HTR-8/SVneo (cell line): ENCODE results near the gene PCIF1.

ENCODE experiments used
- DNase-seq: peaks from one replicate; pipeline ENCODE4 v3.0.0; 2011; ENCODE audit warnings: low spot score, mixed read lengths; ENCODE audit not compliant: insufficient read length
- FAIRE-seq: peaks from 2 replicates; lab custom pipeline; 2011; peaks lifted over from hg19 to GRCh38; lab: Jason Lieb, UNC

Gene PCIF1

DNA sequence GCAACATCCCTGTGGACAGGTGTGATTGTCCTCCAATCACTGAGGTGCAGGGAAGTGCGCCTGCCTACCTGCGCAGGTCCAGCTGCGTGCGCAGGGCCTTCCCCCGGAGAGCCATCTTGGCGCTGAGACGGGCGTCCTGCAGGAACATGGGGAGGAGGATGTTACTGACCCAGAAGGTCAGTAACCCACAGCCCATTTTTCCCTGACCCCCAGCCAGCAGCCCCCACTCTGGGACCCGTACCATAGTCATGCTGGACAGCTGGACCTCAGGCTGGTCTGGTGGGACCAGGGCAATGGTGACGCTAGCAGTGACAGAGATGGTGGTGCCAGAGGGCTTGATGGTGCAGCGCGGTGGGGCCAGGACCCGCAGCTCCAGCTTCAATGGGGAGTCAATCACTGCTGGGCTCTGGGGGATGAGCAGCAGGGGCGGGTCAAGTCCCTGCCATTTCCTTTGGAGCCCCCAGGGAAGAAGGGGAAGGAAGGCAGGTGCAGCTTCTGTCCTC is 32.2 kb upstream of the PCIF1 start:
- FAIRE-seq = no peak
- no peak for DNase-seq

DNA sequence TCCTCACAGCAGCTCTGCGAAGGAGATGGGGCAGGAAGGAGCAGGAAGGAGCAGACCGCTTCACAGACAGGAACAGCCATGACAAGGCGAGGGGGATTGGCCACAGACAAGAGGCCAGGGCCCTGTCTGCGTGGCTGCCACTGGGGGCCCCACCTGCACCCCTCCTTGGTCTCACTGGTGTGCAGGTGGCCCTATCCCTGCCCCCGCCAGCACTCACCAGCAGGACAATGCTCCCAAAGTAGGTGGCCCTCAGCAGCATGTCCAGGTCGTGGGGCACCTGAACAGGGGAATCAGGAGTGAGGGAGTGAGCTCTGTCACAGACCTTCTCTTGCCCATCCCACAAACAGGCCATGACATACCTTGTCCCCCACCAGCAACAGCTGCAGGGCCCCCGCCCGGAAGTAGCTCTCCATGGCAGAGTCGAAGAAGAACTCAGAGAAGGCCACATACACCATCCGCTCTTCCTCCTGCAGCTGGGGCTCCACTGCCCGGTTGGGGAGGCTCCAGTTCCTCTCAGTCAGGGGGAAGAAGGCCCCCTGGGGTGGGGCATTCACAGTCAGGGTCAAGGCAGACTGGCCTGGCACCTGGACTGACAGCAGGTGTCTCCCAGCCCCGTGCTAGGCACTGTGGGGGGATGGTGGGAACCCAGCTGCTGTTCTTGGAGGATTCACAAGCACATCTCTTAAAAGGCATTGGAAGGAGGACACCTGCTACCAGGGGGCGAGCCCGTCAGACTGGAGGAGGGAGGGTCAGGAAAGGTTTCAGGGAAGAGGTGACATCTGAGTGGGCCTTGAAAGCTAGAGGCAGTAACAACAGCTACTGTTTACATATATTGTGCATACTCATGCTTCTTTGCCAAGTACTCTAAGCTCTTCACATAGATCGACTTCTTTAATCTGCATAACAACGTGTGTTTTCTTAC is 29.6 kb upstream of the PCIF1 start:
- DNase-seq = no peak
- FAIRE-seq = no peak

DNA sequence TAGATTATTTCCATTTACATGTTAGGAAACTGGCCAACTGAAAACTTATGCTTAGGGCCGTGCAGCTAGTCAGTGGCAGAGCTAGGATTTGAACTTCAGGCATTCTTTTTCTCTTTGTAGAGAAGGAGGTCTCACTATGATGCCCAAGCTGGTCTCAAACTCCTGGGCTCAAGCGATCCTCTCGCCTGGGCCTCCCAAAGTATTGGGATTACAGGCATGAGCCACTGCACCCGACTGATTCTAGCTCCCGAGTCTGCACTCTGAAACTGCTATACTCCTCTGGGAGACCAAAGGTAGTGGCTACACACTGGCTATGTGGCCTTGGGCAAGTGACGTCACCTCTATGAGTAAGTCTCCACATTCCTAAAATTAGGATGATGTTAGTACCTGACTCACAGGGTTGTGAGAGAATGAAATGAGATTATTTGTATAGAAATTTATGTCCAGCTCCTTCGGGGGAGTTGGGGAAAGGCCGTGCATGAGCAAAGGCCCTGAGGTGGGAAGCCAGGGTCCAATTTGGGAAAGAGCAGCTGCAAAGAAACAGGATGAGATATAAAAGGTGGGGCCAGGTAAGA is 28.9 kb upstream of the PCIF1 start:
- FAIRE-seq (no peak), DNase-seq (no peak)

DNA sequence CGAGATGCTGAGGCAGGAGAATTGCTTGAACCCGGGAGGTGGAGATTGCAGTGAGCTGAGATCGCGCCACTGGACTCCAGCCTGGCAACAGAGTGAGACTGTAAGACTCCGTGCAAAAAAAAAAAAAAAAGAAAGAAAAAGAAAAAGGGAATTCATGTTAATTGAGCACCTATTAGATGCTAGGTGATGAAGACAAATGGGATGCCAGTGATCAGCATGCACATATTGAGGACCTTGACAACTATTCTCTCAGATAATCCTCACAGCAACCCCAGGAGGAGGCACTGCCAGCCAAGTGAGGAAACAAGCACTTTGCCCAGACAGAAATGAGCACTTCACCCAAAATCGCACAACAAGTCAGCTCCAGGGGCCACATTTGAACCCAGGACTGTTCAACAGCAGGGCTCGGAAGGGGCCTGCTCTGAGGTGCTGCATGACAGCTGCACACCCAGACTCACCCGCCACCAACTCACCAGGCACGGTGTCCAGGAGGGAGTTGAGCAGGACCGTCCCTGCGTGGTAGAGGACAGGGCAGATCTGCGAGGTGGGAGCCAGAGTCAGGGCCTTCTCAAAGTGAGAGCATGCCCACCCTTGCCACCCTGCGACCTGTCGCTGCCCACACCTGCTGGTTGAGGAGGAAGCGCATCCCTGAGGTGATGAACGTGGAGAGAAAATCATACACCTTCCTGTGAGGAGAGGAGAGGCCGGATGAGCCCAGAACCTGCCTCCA is 27.1 kb upstream of the PCIF1 start:
- peak; percentile 38 for FAIRE-seq
- DNase-seq = no peak

DNA sequence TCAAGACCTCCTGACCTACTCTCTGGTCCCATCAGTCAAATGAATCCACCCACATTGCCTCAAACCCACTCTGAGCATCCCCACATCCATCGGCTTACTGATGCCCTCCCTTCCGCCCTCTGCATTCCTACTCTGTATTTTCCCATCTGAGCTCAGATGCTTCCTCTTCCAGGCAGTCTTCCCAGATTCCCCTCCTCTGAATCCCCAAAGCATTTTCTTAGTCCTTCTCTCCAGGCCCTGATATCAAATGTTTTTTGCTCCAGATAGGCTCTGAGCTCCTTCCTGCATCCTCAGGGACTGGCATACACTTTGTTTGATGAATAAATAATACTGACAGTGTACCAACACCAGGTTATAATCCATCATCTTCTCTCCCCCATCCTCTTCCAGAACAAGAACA is 26.4 kb upstream of the PCIF1 start:
- DNase-seq (no peak), FAIRE-seq (no peak)

DNA sequence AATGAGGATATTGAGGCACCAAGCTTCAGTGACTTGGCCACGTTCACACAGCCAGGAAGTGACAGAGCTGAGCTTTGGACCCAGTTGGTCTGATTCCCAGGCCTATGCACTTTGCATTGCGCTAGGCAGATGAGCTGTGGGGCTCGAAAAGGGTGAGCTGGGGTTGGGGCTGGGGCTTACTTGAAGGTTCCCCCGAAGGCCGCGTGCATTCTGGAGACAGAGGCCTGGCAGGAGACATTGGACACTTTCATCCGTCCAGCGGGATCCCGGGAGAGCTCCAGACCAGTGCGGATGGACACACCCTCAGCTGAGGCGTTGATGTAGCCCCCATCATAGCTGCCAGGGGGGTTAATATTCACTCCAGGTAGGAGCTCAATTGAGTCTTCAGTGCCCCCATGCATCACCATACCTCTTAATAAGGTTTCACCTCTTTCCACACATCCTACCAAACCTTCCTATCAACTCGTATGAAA is 25.1 kb upstream of the PCIF1 start:
- FAIRE-seq (no peak), DNase-seq (no peak)

DNA sequence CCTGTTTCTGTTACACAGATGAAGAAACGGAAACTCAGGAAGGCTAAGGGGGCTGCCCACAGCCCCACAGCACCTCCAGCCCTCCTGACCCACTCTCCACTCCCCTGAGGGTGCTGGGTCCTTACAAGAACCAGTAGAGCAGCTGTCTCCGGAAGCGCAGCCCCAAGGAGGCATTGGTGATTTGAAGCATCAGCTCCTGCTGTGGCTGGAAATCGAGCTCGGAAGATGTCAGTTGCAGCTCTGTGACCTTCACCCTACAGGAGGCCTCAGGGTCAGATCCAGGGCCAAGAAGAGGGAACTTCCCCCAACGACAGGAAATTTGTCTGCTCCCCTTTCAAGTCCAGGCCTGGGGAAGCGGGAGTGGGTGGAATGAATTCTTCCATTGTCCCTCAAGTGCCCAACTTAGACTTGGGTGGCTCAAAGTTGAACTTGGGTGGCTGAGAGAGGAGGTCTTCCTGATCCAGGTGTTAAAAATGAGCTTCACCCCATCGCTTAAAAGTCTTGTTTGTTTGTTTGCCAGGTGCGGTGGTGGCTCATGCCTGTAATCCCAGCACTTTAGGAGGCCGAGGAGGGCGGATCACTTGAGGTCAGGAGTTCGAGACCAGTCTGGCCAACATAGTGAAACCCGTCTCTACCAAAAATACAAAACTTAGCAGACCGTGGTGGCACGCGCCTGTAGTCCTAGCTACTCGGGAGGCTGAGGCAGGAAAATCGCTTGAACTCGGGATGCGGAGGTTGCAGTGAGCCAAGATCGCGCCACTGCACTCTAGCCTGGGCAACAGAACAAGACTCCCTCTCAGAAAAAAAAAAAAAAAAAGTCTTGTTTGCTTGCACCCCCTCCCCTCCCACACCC is 24.4 kb upstream of the PCIF1 start:
- FAIRE-seq (no peak), DNase-seq (no peak)

DNA sequence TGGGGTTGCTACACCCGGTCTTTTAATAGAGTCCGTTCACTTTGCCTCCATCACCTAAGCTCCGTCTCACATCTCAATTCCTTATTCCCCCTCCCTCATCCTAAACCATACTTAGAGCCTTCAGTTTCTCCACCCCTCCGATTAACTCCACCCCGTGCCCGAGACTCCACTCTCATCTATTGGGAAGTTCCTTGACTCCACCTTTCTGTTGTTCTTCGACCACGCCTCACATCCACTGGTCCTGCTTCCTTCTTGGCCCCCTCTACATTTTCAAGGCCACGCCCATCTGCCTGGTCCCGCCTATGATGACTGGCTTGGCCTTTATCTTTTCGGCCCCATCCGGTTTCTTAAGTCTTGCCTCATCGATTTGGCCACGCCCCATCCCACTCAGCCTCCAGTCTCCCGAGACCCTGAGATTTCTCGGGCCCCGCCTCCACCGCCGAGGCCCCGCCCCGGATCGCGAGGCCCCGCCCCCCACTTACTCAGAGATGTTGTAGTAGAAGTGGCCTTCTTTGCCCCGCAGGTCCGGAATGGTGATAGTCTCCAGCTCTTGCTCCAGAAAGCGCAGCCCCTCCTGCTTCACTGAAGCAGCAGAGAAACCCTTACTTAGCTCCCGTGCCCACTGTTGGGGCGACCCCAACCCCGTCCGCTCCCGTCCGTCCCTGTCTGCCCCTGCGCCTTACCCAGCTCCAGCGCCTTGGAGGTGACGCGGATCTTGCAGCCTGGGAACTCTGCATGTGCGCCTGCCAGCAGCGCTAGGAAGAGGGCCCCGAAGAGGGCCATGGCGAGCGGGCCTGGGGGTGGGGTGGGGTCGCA is 23.6 kb upstream of the PCIF1 start:
- DNase-seq = peak; percentile 100
- FAIRE-seq = peak; percentile 98

DNA sequence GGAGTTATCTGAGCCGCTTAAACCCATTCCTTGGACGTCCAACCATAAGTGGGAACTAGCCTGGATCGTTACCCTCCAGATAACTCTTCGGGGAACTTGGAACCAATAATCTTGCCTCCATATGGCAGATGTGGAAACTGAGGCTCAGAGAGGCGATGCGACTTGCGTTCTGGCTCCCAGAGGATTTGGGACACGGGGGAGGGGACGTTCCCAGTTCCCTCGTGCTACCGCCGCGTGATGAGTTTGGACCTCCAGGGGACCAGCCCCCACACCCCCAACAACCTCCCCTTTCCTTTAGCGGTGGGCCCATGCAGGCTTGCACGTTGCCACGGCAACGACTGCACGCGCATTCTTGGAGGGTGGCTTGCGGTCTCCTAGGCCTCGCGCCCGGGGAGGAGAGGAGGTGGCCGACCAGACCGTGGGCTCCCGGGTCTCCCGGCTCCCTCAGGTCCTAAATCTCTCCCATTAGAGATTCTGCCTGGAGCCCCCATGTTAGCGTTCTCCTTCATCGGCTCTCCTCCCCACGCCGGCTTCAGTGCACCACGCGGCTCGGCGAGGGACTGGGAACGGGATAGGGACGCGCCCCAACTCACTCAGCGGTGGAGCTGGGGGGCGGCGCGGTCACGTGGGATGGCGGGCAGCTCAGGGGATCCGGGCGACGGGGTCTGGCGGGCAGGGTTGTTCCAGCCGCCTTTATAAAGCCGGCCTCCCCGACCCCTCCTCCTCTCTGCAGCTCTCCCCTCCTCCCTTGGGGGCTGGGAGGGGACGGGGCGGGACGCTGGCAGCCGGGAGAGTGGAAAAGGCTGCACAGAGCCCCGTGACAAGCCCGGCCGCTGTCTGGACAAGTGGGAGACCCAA is 22.8 kb upstream of the PCIF1 start, which contains the start of gene PLTP:
Gene PLTP (minus strand): TSS at position 670 of the 858 bp plus-strand sequence. CDS start 703 bp downstream, outside the sequence.
- DNase-seq (no peak), FAIRE-seq (peak; percentile 81)

DNA sequence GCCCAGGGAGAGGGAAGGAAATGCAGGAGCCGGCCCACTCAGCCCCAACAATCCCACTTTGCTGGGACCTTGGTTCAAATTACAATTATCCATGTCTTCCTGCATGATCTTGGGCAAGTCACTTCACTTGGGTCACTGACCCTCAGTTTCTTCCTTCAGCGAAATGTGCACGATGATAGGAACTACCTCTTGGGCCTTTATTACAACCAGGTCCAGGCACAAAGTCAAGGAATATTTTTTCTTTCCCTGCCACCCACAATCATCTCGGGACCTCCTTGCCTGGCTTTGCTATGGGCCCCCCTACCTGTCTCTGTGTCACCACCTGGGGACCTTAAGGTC is 22.2 kb upstream of the PCIF1 start:
- DNase-seq (no peak), FAIRE-seq (peak; percentile 44)

DNA sequence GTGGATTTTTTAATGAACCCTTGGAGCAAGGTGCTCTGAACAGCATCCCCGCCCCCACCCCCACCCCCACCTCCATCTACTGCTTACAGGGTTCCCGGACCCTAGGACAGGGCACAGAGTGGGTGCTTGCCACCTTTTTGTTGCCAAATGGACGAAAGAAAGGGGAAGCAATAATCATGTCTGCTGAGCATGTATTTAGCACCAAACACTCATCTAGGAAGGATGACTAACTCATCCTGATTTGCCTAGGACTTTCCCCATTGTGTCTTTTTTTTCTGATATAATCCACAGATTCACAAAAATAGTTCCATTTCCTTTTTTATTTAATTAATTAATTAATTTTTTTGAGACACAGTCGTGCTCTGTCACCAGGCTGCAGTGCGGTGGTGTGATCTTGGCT is 21.4 kb upstream of the PCIF1 start:
- no peak for FAIRE-seq
- no peak for DNase-seq

DNA sequence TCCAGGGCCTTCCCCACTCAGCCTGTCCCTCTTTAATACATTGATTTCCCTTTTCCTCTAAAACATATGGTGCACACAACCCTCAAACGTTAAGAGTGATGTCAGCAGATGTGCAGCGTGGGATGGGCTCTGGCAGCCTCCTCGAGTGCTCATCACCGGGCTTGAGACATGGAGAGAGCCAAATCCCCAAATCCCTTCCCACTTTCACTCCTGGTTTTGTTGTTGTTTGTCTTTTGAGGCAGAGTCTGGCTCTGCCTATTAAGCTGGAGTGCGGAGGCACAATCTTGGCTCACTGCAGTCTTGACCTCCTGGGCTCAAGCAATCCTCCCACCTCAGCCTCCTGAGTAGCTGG is 16.7 kb upstream of the PCIF1 start:
- FAIRE-seq (no peak), DNase-seq (no peak)

DNA sequence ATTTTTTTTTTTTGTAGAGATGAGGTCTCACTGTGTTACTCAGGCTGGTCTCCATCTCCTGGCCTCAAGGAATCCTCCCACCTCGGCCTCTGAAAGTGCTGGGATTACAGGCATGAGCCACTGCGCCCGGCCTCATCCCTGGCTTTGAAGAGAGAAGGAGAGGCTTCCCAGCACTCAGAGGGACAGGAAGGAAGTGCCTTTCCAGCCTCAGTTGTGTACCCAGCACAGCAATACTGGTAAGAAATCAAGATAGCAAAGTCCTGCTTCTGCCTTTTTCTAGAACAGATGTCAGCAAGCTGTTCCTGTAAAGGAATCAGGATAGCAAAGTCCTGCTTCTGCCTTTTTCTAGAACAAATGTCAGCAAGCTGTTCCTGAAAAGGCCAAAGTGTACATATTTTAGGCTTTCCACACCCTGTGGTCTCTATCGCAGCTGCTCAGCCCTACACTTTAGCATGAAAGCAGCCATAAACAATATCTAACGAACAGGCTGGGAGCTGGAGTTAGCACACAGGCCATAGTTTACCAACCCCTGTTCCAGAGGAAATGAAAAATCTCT is 16.2 kb upstream of the PCIF1 start:
- DNase-seq (no peak), FAIRE-seq (no peak)

DNA sequence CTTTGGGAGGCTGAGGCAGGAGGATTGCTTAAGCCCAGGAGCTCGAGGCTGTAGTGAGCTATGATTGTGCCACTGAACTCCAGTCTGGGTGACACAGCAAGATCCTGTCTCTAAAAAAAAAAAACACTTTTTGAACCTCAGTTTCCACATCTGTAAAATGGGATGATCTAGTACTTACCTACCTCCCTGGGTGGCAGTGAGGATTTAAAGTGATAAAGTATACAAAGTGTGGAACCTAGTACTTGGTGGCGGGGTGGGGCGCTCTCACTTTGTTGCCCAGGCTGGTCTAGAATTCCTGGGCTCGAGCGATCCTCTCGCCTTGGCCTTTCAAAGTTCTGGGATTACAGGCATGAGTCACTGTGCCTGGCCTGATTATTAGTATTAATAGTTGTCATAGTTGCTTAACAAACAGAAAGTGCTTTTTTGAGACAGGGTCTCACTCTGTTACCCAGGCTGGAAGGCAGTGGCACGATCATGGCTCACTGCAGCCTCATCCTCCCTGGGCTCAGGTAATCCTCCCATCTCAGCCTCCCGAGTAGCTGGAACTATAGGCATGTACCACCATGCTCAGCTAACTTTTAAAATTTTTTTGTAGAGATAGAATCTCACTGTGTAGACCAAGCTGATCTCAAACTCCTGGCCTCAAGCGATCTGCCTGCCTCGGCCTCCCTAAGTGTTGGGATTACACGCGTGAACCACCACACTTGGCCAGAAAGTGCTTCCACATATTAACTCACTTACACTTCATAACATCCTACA is 15.5 kb upstream of the PCIF1 start:
- FAIRE-seq = no peak
- DNase-seq = no peak

DNA sequence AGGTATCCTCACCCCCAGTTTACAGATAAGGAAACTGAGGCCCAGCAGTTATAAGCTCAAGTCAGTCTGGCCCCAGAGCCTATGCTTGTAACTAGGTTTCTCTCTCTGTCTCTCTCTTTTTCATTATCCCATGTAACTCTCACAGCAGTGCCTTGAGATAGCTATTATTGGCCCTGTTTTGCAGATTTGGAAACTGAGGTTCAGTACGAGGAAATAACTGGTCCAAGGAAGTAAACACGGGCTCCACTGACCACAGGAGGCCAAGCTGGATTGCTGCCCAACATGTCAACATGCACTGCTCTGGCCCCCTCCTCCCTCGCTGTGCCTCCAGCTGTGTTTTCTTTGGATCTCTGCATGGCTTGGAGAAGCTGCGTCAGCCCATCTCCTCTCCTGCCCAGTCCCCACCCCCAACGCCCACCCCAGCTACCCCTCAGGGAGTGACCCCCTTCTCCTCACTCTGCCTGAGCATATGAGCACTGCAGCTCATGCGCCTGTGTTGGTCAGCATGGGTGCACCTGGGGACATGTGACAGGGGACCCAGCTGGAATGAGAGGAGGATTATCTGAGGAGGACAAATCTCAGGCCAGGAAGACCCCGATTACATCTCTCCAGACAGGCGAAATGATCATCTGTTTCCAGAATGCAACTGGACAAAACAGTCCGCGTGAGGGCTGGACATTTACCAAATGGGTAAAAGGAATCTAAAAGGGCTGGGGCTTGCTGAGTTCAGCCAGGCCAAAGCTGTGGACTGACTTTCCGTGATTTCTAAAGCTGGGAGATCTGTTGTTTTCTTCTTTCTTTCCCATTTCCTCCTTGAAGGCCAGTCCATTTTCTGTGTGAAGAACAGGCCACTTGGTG is 14.7 kb upstream of the PCIF1 start:
- no peak for DNase-seq
- FAIRE-seq = no peak
